ENCODE results near the gene ACBD7. TPM values are rescaled to one million over a fixed set of nuclear protein-coding genes. Genes with fewer than 3 reads are reported as not detected.
A peak's percentile ranks its signal among the peaks of the same experiment; 100 is the strongest.

ACBD7 gene
- total RNA-seq, 4 donors from 2014 or later, result not detected

GRCh38 chr10:15092855-15093408 lies 4.4 kb upstream of the ACBD7 start:
- 92 to 96% methylated on average over 4 to 15 of the region's 16 CpGs for WGBS, 2 donors (ENCODE audit: low coverage in 1 of 2)
- no peak for DNase-seq
- TF ChIP-seq CTCF (IDR thresholded peaks at IDR 0.05), result no peak
- no peak for TF ChIP-seq POLR2A (IDR thresholded peaks at IDR 0.05)
- no peak for TF ChIP-seq POLR2AphosphoS5 (IDR thresholded peaks at IDR 0.05)
- TF ChIP-seq EP300 (IDR thresholded peaks at IDR 0.05; ENCODE audit: low read depth), result no peak
- Histone ChIP-seq H3K4me1 (peaks cover 7 to 18% (median 12%) of the 10 kb centered on the region in 4 donors), H3K27ac (no peak overlapping the region), H3K9me3 (no peaks in the 10 kb centered on the region), H3K4me3 (no peak overlapping the region), H3K36me3 (no peaks in the 10 kb centered on the region), H3K27me3 (no peaks in the 10 kb centered on the region)
- in situ Hi-C loops (cut with MboI; ENCODE audit: low pct_ligation_motif_present in 1 of 4, low pct_unique_long_range_greater_than_20kb in 1 of 4, low sequenced_read_pairs in 3 of 4), result no loop called here
- intact Hi-C loops (cut with DNase I; ENCODE audit: low total_unique reads), result no loop called here

- intact Hi-C loops (cut with DNase I; ENCODE audit: low total_unique reads), result no loop called here
- WGBS, 2 donors (ENCODE audit: low coverage in 1 of 2), result 90 to 93% methylated on average over 2 to 5 of the region's 5 CpGs
- no peak for DNase-seq
- no peak for TF ChIP-seq CTCF (IDR thresholded peaks at IDR 0.05)
- no peak for TF ChIP-seq POLR2AphosphoS5 (IDR thresholded peaks at IDR 0.05)
- TF ChIP-seq POLR2A (IDR thresholded peaks at IDR 0.05), result no peak
- no peak for TF ChIP-seq EP300 (IDR thresholded peaks at IDR 0.05; ENCODE audit: low read depth)
- no peaks in the 10 kb centered on the region for H3K9me3 ChIP-seq
- no peak overlapping the region for H3K4me3 ChIP-seq
- peaks cover 8 to 14% (median 9%) of the 10 kb centered on the region in 4 donors for H3K4me1 ChIP-seq
- H3K27ac ChIP-seq, result no peak overlapping the region
- no peaks in the 10 kb centered on the region for H3K27me3 ChIP-seq
- no peaks in the 10 kb centered on the region for H3K36me3 ChIP-seq
- in situ Hi-C loops (cut with MboI; ENCODE audit: low pct_ligation_motif_present in 1 of 4, low pct_unique_long_range_greater_than_20kb in 1 of 4, low sequenced_read_pairs in 3 of 4), result no loop called here
These were observed 2.8 kb upstream of the ACBD7 start for GRCh38 chr10:15091418-15091817.

GRCh38 chr10:15084502-15084922 lies 4.1 kb downstream of the ACBD7 start:
- 0 to 23% methylated on average over 1 to 7 of the region's 7 CpGs for WGBS, 2 donors (ENCODE audit: low coverage in 1 of 2)
- H3K4me3 ChIP-seq, result peak overlapping the region in 3 of 4 donors; percentile 24 to 34 (median 28)
- TF ChIP-seq POLR2AphosphoS5 (IDR thresholded peaks at IDR 0.05) (peak in 1 of 3 donors; percentile 16), POLR2A (IDR thresholded peaks at IDR 0.05) (no peak)
- peak overlapping the region in 3 of 4 donors; percentile 37 to 49 (median 42) for H3K27ac ChIP-seq
- peak; percentile 25 for DNase-seq
- H3K36me3 ChIP-seq, result no peaks in the 10 kb centered on the region
- intact Hi-C loops (cut with DNase I; ENCODE audit: low total_unique reads), result no loop called here
- no peaks in the 10 kb centered on the region for H3K27me3 ChIP-seq
- no peaks in the 10 kb centered on the region for H3K9me3 ChIP-seq
- in situ Hi-C loops (cut with MboI; ENCODE audit: low pct_ligation_motif_present in 1 of 4, low pct_unique_long_range_greater_than_20kb in 1 of 4, low sequenced_read_pairs in 3 of 4), result no loop called here
- H3K4me1 ChIP-seq, result peaks cover 6 to 20% (median 11%) of the 10 kb centered on the region in 4 donors

GRCh38 chr10:15083674-15084501 lies 4.7 kb downstream of the ACBD7 start:
- peaks cover 6 to 17% (median 11%) of the 10 kb centered on the region in 4 donors for H3K4me1 ChIP-seq
- H3K27me3 ChIP-seq, result no peaks in the 10 kb centered on the region
- intact Hi-C loops (cut with DNase I; ENCODE audit: low total_unique reads), result no loop called here
- TF ChIP-seq EP300 (IDR thresholded peaks at IDR 0.05; ENCODE audit: low read depth) (no peak), POLR2A (IDR thresholded peaks at IDR 0.05) (no peak), CTCF (IDR thresholded peaks at IDR 0.05) (no peak), POLR2AphosphoS5 (IDR thresholded peaks at IDR 0.05) (no peak)
- 89 to 100% methylated on average over 2 to 18 of the region's 18 CpGs for WGBS, 2 donors (ENCODE audit: low coverage in 1 of 2)
- in situ Hi-C loops (cut with MboI; ENCODE audit: low pct_ligation_motif_present in 1 of 4, low pct_unique_long_range_greater_than_20kb in 1 of 4, low sequenced_read_pairs in 3 of 4), result no loop called here
- no peak for DNase-seq
- H3K36me3 ChIP-seq, result no peaks in the 10 kb centered on the region
- peak overlapping the region in 3 of 4 donors; percentile 24 to 34 (median 28) for H3K4me3 ChIP-seq
- H3K27ac ChIP-seq, result peak overlapping the region in 3 of 4 donors; percentile 14 to 49 (median 42)
- H3K9me3 ChIP-seq, result no peaks in the 10 kb centered on the region
